Measurements from ENCODE around the gene RALGPS1. TPM values are rescaled to one million over a fixed set of nuclear protein-coding genes. Genes with fewer than 3 reads are reported as not detected.

Gene RALGPS1
- polyA plus RNA-seq, 3 donors, result 0.60 to 4.6 (median 1.3) TPM

DNA sequence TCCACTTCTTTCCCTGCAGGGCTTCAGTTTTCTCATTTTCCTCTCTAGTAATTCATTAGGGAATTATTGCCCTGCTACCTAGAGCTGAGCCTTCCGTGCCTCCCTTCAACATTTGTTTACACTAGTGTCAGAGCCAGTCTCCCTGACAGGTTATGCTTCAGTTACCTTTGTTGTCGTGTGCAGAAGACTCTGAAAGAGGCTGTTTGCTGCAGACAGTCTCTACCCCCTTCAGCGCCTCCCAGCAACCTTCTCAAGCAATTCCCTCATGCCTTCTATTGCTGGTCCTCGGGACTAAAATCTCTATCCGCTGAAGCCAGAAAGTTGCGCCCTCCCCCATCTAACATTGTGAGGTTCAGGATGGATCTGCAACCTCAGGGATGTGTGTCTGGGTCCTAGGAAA is 12.8 kb downstream of the RALGPS1 start:
- H3K4me3 ChIP-seq (replicated peaks in 1 of 3; ENCODE audit: low read depth in 2 of 3, low read length in 3 of 3), result no peak overlapping the region
- no peaks in the 10 kb centered on the region for H3K79me2 ChIP-seq (ENCODE audit: insufficient read depth, low read length)
- no peaks in the 10 kb centered on the region for H3K9me3 Mint-ChIP-seq
- H3K27me3 Mint-ChIP-seq (ENCODE audit: low read depth in 3 of 3), result peaks cover 0 to 2% (median 1%) of the 10 kb centered on the region in 3 donors
- 100% methylated on average over 1 of the region's 6 CpGs for WGBS (ENCODE audit: insufficient coverage)
- H3K9ac ChIP-seq (ENCODE audit: insufficient read depth, low read length, poor library complexity, severe bottlenecking), result no peak overlapping the region
- intact Hi-C loops (cut with micrococcal nuclease), result no loop called here
- no peak for TF ChIP-seq CTCF (IDR thresholded peaks at IDR 0.05)
- no peak overlapping the region for H3K27ac ChIP-seq (ENCODE audit: low read depth in 1 of 2, low read length in 2 of 2)
- H3K4me3 Mint-ChIP-seq, result no peak overlapping the region
- H3K27me3 ChIP-seq (ENCODE audit: control insufficient read depth in 2 of 2, insufficient read depth in 2 of 2, low read length in 2 of 2), result no peaks in the 10 kb centered on the region
- no peak overlapping the region for H2AFZ ChIP-seq (ENCODE audit: insufficient read depth, low read depth, low read length, poor library complexity, severe bottlenecking)
- H3K36me3 Mint-ChIP-seq, result no peaks in the 10 kb centered on the region
- H4K20me1 ChIP-seq (ENCODE audit: insufficient read depth, low read length), result no peaks in the 10 kb centered on the region
- no peaks in the 10 kb centered on the region for H3K36me3 ChIP-seq (replicated peaks in 1 of 2; ENCODE audit: control insufficient read depth in 1 of 2, insufficient read depth in 2 of 2, low read length in 2 of 2)
- DNase-seq, result no peak
- H3K4me1 Mint-ChIP-seq, result no peaks in the 10 kb centered on the region
- H3K4me2 ChIP-seq (replicated peaks; ENCODE audit: extremely low read depth, low read length, poor library complexity, severe bottlenecking), result no peak overlapping the region
- H3K4me1 ChIP-seq (ENCODE audit: control insufficient read depth in 1 of 2, insufficient read depth in 2 of 2, low read length in 2 of 2), result no peaks in the 10 kb centered on the region
- no peak overlapping the region for H3K27ac Mint-ChIP-seq
- no peaks in the 10 kb centered on the region for H3K9me3 ChIP-seq (replicated peaks in 1 of 2; ENCODE audit: control insufficient read depth in 1 of 2, insufficient read depth in 1 of 2, low read length in 2 of 2)

GRCh38 chr9:126932871-126933321 is 18.3 kb downstream of the RALGPS1 start:
- Histone ChIP-seq H3K4me2 (replicated peaks; ENCODE audit: extremely low read depth, low read length, poor library complexity, severe bottlenecking) (no peak overlapping the region), H3K27ac (ENCODE audit: low read depth in 1 of 2, low read length in 2 of 2) (no peak overlapping the region), H2AFZ (ENCODE audit: insufficient read depth, low read depth, low read length, poor library complexity, severe bottlenecking) (no peak overlapping the region), H4K20me1 (ENCODE audit: insufficient read depth, low read length) (no peaks in the 10 kb centered on the region), H3K27me3 (ENCODE audit: control insufficient read depth in 2 of 2, insufficient read depth in 2 of 2, low read length in 2 of 2) (no peaks in the 10 kb centered on the region), H3K79me2 (ENCODE audit: insufficient read depth, low read length) (no peaks in the 10 kb centered on the region), H3K9ac (ENCODE audit: insufficient read depth, low read length, poor library complexity, severe bottlenecking) (no peak overlapping the region), H3K9me3 (replicated peaks in 1 of 2; ENCODE audit: control insufficient read depth in 1 of 2, insufficient read depth in 1 of 2, low read length in 2 of 2) (no peaks in the 10 kb centered on the region), H3K36me3 (replicated peaks in 1 of 2; ENCODE audit: control insufficient read depth in 1 of 2, insufficient read depth in 2 of 2, low read length in 2 of 2) (no peaks in the 10 kb centered on the region), H3K4me1 (ENCODE audit: control insufficient read depth in 1 of 2, insufficient read depth in 2 of 2, low read length in 2 of 2) (no peaks in the 10 kb centered on the region), H3K4me3 (replicated peaks in 1 of 3; ENCODE audit: low read depth in 2 of 3, low read length in 3 of 3) (no peak overlapping the region)
- Mint-ChIP-seq H3K4me3 (no peak overlapping the region), H3K4me1 (no peaks in the 10 kb centered on the region), H3K9me3 (peaks cover 0 to 8% (median 0%) of the 10 kb centered on the region in 7 donors), H3K36me3 (no peaks in the 10 kb centered on the region), H3K27ac (peak overlapping the region in 1 of 7 donors; percentile 18), H3K27me3 (ENCODE audit: low read depth in 3 of 3) (peaks cover 0 to 10% (median 4%) of the 10 kb centered on the region in 3 donors)
- no peak for TF ChIP-seq CTCF (IDR thresholded peaks at IDR 0.05)
- no peak for DNase-seq
- 90% methylated on average over 11 of the region's 11 CpGs for WGBS (ENCODE audit: insufficient coverage)
- intact Hi-C loops (cut with micrococcal nuclease), result no loop called here

All from CD14-positive monocyte (primary cell).